ENCODE data around the gene ST3GAL4. TPM values are rescaled to one million over a fixed set of nuclear protein-coding genes. Genes with fewer than 3 reads are reported as not detected.

ST3GAL4 gene
- total and polyA plus RNA-seq, 10 of the 15 experiments (the other 5 are each of a cell fraction or from before 2014, with no cell fraction given), result 3.8 to 8.1 (median 6.5) TPM; not detected in 2

DNA sequence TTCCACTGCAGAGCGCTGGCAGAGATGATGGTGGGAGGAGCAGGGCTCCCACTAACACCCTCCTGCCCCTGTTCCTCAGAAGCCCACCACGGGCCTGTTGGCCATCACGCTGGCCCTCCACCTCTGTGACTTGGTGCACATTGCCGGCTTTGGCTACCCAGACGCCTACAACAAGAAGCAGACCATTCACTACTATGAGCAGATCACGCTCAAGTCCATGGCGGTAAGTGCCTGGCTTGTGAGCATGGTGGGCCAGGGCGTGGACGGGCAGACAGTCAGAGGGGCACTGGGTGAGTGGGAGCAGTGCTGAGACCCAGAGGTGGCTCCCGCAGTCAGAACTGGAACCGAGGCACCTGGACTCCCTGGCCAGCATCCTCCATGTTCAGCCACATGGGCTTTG lies 57.9 kb downstream of the ST3GAL4 start:
- no peak overlapping the region for H3K4me2 ChIP-seq (ENCODE audit: control insufficient read depth, insufficient read depth)
- in situ Hi-C loops (cut with MboI) (no loop called here), intact Hi-C loops (cut with micrococcal nuclease; ENCODE audit: unreplicated experiment) (no loop called here)
- ChIA-PET RAD21 (ENCODE audit: unreplicated experiment) (no interaction called here), SMC1A (ENCODE audit: uncharacterized antibody, unreplicated experiment) (no interaction called here), CTCF (interaction anchor here (1.3 kb wide), 1 partner anchor 67 kb away, joined by 4 read pairs; no protein-coding TSS in a partner anchor), POLR2A (no interaction called here)
- TF ChIP-seq FOXK2 (IDR thresholded peaks at IDR 0.05), result no peak
- TF ChIP-seq, protein P1, sequence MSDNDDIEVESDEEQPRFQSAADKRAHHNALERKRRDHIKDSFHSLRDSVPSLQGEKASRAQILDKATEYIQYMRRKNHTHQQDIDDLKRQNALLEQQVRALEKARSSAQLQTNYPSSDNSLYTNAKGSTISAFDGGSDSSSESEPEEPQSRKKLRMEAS (IDR thresholded peaks at IDR 0.05; ENCODE audit: low read depth, low read length), result no peak
- TF ChIP-seq SREBF2 (IDR thresholded peaks at IDR 0.05; ENCODE audit: low read length), result no peak
- no peak for TF ChIP-seq JUND (IDR thresholded peaks at IDR 0.05; ENCODE audit: low read depth, low read length)
- no peak for TF ChIP-seq ESRRA (IDR thresholded peaks at IDR 0.05; ENCODE audit: low read length)
- WGBS (ENCODE audit: insufficient coverage, insufficient replicate concordance, low lambda C conversion rate, missing lambda C conversion rate), result 62% methylated on average over 11 of the region's 11 CpGs
- DNase-seq (ENCODE audit: low read depth, low spot score) (no peak), FAIRE-seq (no peak), ATAC-seq (no peak)
- H3K36me3 ChIP-seq (ENCODE audit: control insufficient read depth in 2 of 2, insufficient read depth in 2 of 2, low read length in 1 of 2), result no peaks in the 10 kb centered on the region
- peaks cover 0 to 2% of the 10 kb centered on the region in 2 experiments; a peak in 2 of 4 replicates for H3K27me3 ChIP-seq (replicated peaks in 1 of 2; ENCODE audit: control insufficient read depth in 2 of 2, insufficient read depth in 2 of 2, low read length in 1 of 2)
- H2AFZ ChIP-seq (ENCODE audit: control insufficient read depth, low read depth, low read length), result no peak overlapping the region
- H3K4me1 ChIP-seq (ENCODE audit: control insufficient read depth, insufficient read depth, low read length), result no peaks in the 10 kb centered on the region
- no peak overlapping the region for H3K9ac ChIP-seq (ENCODE audit: control insufficient read depth, insufficient read depth, low read length)
- H3K79me2 ChIP-seq (ENCODE audit: control insufficient read depth, insufficient read depth, low read length), result no peaks in the 10 kb centered on the region
- H3K9me3 ChIP-seq (replicated peaks; ENCODE audit: control insufficient read depth, insufficient read depth, low read length), result no peaks in the 10 kb centered on the region
- no peak overlapping the region for H3K27ac ChIP-seq (ENCODE audit: control insufficient read depth, insufficient read depth)
- H4K20me1 ChIP-seq (ENCODE audit: control insufficient read depth, insufficient read depth), result no peaks in the 10 kb centered on the region
- no peak overlapping the region for H3K4me3 ChIP-seq
- no TSS peak for BruUV-seq (replicated peaks)

DNA sequence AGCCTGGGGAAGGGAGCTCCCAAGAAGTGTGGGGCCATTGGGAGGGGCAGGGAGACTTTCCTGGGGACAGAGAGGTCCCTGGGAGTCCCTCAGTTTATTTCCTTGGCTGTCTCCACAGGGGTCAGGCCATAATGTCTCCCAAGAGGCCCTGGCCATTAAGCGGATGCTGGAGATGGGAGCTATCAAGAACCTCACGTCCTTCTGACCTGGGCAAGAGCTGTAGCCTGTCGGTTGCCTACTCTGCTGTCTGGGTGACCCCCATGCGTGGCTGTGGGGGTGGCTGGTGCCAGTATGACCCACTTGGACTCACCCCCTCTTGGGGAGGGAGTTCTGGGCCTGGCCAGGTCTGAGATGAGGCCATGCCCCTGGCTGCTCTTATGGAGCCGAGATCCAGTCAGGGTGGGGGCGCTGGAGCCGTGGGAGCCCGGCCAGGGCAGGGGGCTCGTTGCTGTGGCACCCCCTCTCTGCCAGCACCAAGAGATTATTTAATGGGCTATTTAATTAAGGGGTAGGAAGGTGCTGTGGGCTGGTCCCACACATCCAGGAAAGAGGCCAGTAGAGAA lies 58.4 kb downstream of the ST3GAL4 start:
- Histone ChIP-seq H3K9me3 (replicated peaks; ENCODE audit: control insufficient read depth, insufficient read depth, low read length) (no peaks in the 10 kb centered on the region), H3K4me2 (ENCODE audit: control insufficient read depth, insufficient read depth) (no peak overlapping the region), H3K27ac (ENCODE audit: control insufficient read depth, insufficient read depth) (no peak overlapping the region), H3K9ac (ENCODE audit: control insufficient read depth, insufficient read depth, low read length) (no peak overlapping the region), H2AFZ (ENCODE audit: control insufficient read depth, low read depth, low read length) (no peak overlapping the region), H3K79me2 (ENCODE audit: control insufficient read depth, insufficient read depth, low read length) (no peaks in the 10 kb centered on the region), H3K27me3 (replicated peaks in 1 of 2; ENCODE audit: control insufficient read depth in 2 of 2, insufficient read depth in 2 of 2, low read length in 1 of 2) (peaks cover 0 to 2% of the 10 kb centered on the region in 2 experiments; a peak in 2 of 4 replicates), H3K4me1 (ENCODE audit: control insufficient read depth, insufficient read depth, low read length) (no peaks in the 10 kb centered on the region), H3K4me3 (no peak overlapping the region), H3K36me3 (ENCODE audit: control insufficient read depth in 2 of 2, insufficient read depth in 2 of 2, low read length in 1 of 2) (no peaks in the 10 kb centered on the region), H4K20me1 (ENCODE audit: control insufficient read depth, insufficient read depth) (no peaks in the 10 kb centered on the region)
- in situ Hi-C loops (cut with MboI) (no loop called here), intact Hi-C loops (cut with micrococcal nuclease; ENCODE audit: unreplicated experiment) (no loop called here)
- FAIRE-seq (no peak), DNase-seq (ENCODE audit: low read depth, low spot score) (no peak), ATAC-seq (no peak)
- ChIA-PET CTCF (interaction anchor here (1.3 kb wide), 1 partner anchor 67 kb away, joined by 4 read pairs; no protein-coding TSS in a partner anchor), RAD21 (ENCODE audit: unreplicated experiment) (no interaction called here), SMC1A (ENCODE audit: uncharacterized antibody, unreplicated experiment) (no interaction called here), POLR2A (no interaction called here)
- no TSS peak for BruUV-seq (replicated peaks)
- WGBS (ENCODE audit: insufficient coverage, insufficient replicate concordance, low lambda C conversion rate, missing lambda C conversion rate), result 49% methylated on average over 9 of the region's 9 CpGs
- TF ChIP-seq SMC3 (IDR thresholded peaks at IDR 0.05; ENCODE audit: borderline replicate concordance, low read length) (no peak), BRCA1 (IDR thresholded peaks at IDR 0.05; ENCODE audit: low read depth, low read length) (no peak), TAF1 (IDR thresholded peaks at IDR 0.05; ENCODE audit: borderline replicate concordance, low read depth, low read length) (no peak), STAT1 (conservative IDR thresholded peaks at IDR 0.05) (no peak), ZBED1 (IDR thresholded peaks at IDR 0.05; ENCODE audit: borderline replicate concordance) (no peak), ASH2L (IDR thresholded peaks at IDR 0.05; ENCODE audit: borderline replicate concordance, low read depth) (no peak), JUNB (IDR thresholded peaks at IDR 0.05) (no peak)
- TF ChIP-seq, protein P2, sequence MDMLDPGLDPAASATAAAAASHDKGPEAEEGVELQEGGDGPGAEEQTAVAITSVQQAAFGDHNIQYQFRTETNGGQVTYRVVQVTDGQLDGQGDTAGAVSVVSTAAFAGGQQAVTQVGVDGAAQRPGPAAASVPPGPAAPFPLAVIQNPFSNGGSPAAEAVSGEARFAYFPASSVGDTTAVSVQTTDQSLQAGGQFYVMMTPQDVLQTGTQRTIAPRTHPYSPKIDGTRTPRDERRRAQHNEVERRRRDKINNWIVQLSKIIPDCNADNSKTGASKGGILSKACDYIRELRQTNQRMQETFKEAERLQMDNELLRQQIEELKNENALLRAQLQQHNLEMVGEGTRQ (IDR thresholded peaks at IDR 0.05; ENCODE audit: borderline replicate concordance, low read depth, low read length), result no peak

Measured in GM12878 (cell line).